ENCODE measurements around the gene LHX4.
A peak's percentile ranks its signal among the peaks of the same experiment; 100 is the strongest.

The LHX4 gene

DNA sequence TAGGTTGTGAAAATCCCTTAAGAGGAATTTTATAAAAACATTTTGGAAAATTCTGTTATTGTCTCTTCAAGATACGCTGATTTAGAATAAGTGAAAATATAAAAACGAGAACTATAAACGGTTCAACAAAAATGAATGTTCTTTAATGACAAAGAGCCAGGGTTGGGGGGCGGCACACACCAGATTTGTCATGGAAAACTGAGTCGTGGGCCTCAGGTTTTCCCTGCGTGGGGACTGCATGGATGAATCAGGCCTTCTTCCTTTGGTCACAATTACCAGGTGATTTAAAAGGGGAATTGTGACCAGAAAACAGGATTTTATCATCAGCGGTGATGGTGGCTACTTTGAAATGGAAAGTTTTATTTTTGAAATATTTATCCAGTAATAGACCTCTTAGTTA, 8.6 kb downstream of the LHX4 start:
- Histone ChIP-seq H3K79me1 (ENCODE audit: low read length) (no peaks in the 10 kb centered on the region), H3K4ac (ENCODE audit: low read depth, low read length) (no peak overlapping the region), H2BK15ac (replicated peaks; ENCODE audit: low read depth) (no peak overlapping the region), H3K4me3 (ENCODE audit: low read length) (no peak overlapping the region), H2BK120ac (ENCODE audit: low read depth, low read length) (no peak overlapping the region), H4K5ac (ENCODE audit: low read length) (no peak overlapping the region), H3K9ac (ENCODE audit: low read length) (no peak overlapping the region), H3K18ac (ENCODE audit: low read length) (no peak overlapping the region), H3K79me2 (ENCODE audit: control insufficient read depth, insufficient read depth, low read length) (no peaks in the 10 kb centered on the region), H3K4me1 (ENCODE audit: control insufficient read depth, low read depth, low read length) (no peaks in the 10 kb centered on the region), H3K27me3 (ENCODE audit: insufficient read depth, low read length, poor library complexity) (peaks cover 51% of the 10 kb centered on the region), H3K23ac (ENCODE audit: low read length) (no peak overlapping the region), H3K56ac (ENCODE audit: low read length) (no peak overlapping the region), H2AK5ac (ENCODE audit: low read length) (no peak overlapping the region), H3K36me3 (ENCODE audit: control insufficient read depth, insufficient read depth, low read length) (no peaks in the 10 kb centered on the region), H4K8ac (ENCODE audit: low read depth, low read length) (no peak overlapping the region), H3K4me2 (ENCODE audit: low read length) (no peak overlapping the region), H3K27ac (ENCODE audit: low read depth, low read length) (no peak overlapping the region), H2BK5ac (ENCODE audit: low read length) (no peak overlapping the region)
- no CpG with 5 or more reads among the region's 7 CpGs for WGBS (ENCODE audit: extremely low coverage, insufficient coverage, low lambda C conversion rate)
- DNase-seq = no peak

DNA sequence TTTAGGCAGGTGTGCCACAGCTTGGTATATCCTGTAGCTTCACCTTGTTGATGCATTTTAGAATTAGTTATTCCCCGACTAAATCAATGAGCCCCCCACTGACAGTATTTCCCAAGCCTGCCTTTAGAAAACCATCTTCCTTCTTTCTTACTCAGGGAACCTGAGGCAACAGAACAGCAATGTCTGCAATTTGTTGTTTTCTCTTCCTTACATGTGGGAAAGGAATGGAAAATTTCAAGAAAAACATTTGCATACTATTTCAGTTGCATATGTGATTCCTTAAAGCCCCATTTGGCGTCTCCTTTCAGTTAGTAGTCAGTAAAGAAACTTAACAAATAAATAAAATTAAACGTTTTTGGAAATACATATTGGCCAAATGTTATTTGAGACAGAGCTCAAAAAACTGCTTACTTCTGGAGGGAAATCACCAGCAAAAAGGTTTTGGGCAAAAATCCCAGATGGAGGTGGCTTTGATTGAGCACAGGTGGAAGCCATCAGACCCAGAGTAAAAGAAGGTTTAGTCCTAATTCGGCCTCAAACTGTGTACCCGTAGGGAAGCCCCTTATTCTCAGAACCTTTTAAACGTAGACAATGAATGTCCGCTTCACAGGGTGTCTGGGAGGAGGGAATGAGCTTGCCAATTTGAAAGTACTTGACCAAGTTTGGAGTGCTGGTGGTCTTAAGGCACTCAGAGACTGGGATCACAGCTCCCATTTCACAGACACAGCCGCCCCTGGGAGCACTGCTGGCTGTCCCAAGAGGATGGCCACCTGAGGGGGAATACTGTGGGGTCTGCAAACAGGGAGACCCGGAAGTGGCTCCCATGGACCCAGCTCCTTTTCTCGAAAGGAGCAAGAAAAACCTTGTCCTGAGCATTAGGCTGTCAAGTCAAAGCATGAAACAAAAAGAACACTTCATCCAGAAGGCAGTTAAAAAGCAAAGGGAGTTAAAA, 9.4 kb downstream of the LHX4 start:
- Histone ChIP-seq H3K4me3 (ENCODE audit: low read length) (no peak overlapping the region), H2BK120ac (ENCODE audit: low read depth, low read length) (no peak overlapping the region), H3K27ac (ENCODE audit: low read depth, low read length) (no peak overlapping the region), H3K4me1 (ENCODE audit: control insufficient read depth, low read depth, low read length) (no peaks in the 10 kb centered on the region), H3K23ac (ENCODE audit: low read length) (no peak overlapping the region), H3K9ac (ENCODE audit: low read length) (no peak overlapping the region), H3K4ac (ENCODE audit: low read depth, low read length) (no peak overlapping the region), H3K27me3 (ENCODE audit: insufficient read depth, low read length, poor library complexity) (peaks cover 45% of the 10 kb centered on the region), H3K79me2 (ENCODE audit: control insufficient read depth, insufficient read depth, low read length) (no peaks in the 10 kb centered on the region), H4K8ac (ENCODE audit: low read depth, low read length) (no peak overlapping the region), H3K79me1 (ENCODE audit: low read length) (no peaks in the 10 kb centered on the region), H2BK15ac (replicated peaks; ENCODE audit: low read depth) (no peak overlapping the region), H2BK5ac (ENCODE audit: low read length) (no peak overlapping the region), H3K36me3 (ENCODE audit: control insufficient read depth, insufficient read depth, low read length) (no peaks in the 10 kb centered on the region), H3K4me2 (ENCODE audit: low read length) (no peak overlapping the region), H3K18ac (ENCODE audit: low read length) (no peak overlapping the region), H3K56ac (ENCODE audit: low read length) (no peak overlapping the region), H2AK5ac (ENCODE audit: low read length) (no peak overlapping the region), H4K5ac (ENCODE audit: low read length) (no peak overlapping the region)
- WGBS (ENCODE audit: extremely low coverage, insufficient coverage, low lambda C conversion rate) = no CpG with 5 or more reads among the region's 10 CpGs
- DNase-seq = peak; percentile 26

DNA sequence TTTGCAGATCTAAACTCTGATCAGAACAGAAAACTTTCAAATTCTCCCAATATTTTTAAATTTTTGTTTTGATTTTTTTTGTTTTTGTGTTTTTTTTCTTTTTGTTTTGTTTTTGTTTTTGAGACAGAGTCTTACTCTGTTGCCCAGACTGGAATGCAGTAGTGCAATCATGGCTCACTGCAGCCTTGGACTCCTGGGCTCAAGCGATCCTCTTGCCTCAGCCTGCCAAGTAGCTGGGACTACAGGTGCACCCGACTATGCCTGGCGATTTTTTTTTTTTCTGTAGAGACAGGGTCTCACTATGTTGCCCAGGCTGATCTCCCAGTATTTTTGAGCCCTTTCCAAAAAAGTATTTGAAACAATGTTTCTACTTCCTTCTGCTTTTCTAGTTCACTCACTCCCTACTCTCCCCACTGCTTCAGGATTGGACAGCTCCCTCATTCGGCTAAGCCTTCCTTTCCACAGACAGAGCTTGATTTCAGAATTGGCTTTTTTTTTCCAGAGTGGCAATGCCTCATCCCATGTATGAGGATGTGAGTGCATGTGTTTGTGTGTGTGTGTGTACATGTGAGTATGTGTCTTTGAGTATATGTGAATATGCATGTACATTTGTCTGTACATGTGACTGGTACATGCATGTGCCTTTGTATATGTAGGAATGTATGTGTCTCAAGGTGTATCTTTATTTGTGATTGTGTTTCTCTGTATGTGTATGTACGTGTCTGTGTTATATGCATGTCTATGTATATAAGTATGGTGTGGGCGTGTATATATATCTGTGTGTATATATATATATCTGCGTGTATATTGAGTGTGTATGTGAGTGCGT, 11.9 kb downstream of the LHX4 start:
- WGBS (ENCODE audit: extremely low coverage, insufficient coverage, low lambda C conversion rate) = no CpG with 5 or more reads among the region's 8 CpGs
- H3K4ac ChIP-seq (ENCODE audit: low read depth, low read length) = no peak overlapping the region

DNA sequence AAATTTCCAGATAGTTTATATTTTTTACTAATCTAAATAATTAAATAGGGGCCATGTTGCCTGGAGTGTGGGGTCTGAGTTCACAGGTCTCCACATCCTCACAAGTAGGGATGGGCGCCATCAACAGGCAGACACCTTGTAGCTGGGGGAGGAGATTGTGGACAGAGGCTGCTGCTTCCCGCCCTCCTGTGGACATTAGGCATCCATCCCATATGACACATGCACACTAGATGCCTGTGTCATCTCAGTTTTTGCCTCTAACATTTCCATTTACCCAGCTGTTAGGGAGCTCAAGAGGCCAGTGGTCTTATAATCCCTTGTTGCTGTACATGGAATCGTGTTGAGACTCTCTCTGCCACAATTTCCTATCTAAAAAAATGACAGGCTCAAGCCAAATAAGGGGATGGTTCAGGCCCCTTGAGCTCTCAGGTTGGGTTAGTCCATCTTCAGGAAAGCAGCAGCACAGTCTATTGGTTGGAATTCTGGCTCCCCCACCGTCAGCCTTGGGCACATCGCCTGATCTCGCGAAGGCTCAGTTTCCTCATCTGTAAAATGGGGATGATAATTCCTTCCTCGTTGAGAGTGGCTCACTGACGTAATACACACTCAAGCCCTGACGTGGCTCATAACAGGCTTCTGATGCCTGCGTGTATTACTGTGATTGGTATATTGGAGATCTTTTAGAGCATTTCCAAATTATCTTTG, 13.6 kb downstream of the LHX4 start:
- Histone ChIP-seq H3K79me2 (ENCODE audit: control insufficient read depth, insufficient read depth, low read length) (no peaks in the 10 kb centered on the region), H3K4me3 (ENCODE audit: low read length) (no peak overlapping the region), H3K79me1 (ENCODE audit: low read length) (no peaks in the 10 kb centered on the region), H2BK120ac (ENCODE audit: low read depth, low read length) (no peak overlapping the region), H4K5ac (ENCODE audit: low read length) (no peak overlapping the region), H3K9ac (ENCODE audit: low read length) (no peak overlapping the region), H3K56ac (ENCODE audit: low read length) (no peak overlapping the region), H3K18ac (ENCODE audit: low read length) (no peak overlapping the region), H2BK5ac (ENCODE audit: low read length) (no peak overlapping the region), H2AK5ac (ENCODE audit: low read length) (no peak overlapping the region), H3K27me3 (ENCODE audit: insufficient read depth, low read length, poor library complexity) (peaks cover 10% of the 10 kb centered on the region), H3K4me2 (ENCODE audit: low read length) (no peak overlapping the region), H3K27ac (ENCODE audit: low read depth, low read length) (no peak overlapping the region), H3K4me1 (ENCODE audit: control insufficient read depth, low read depth, low read length) (no peaks in the 10 kb centered on the region), H3K36me3 (ENCODE audit: control insufficient read depth, insufficient read depth, low read length) (no peaks in the 10 kb centered on the region), H2BK15ac (replicated peaks; ENCODE audit: low read depth) (no peak overlapping the region), H4K8ac (ENCODE audit: low read depth, low read length) (no peak overlapping the region), H3K4ac (ENCODE audit: low read depth, low read length) (no peak overlapping the region), H3K23ac (ENCODE audit: low read length) (no peak overlapping the region)
- DNase-seq = peak; percentile 37
- WGBS (ENCODE audit: extremely low coverage, insufficient coverage, low lambda C conversion rate) = no CpG with 5 or more reads among the region's 11 CpGs

More for the DNA sequence above, 11.9 kb downstream of the LHX4 start:
- Histone ChIP-seq H3K27ac (ENCODE audit: low read depth, low read length) (no peak overlapping the region), H2AK5ac (ENCODE audit: low read length) (no peak overlapping the region), H3K36me3 (ENCODE audit: control insufficient read depth, insufficient read depth, low read length) (no peaks in the 10 kb centered on the region), H3K79me2 (ENCODE audit: control insufficient read depth, insufficient read depth, low read length) (no peaks in the 10 kb centered on the region), H3K18ac (ENCODE audit: low read length) (no peak overlapping the region), H3K27me3 (ENCODE audit: insufficient read depth, low read length, poor library complexity) (peaks cover 20% of the 10 kb centered on the region), H2BK120ac (ENCODE audit: low read depth, low read length) (no peak overlapping the region), H3K79me1 (ENCODE audit: low read length) (no peaks in the 10 kb centered on the region), H3K9ac (ENCODE audit: low read length) (no peak overlapping the region), H3K23ac (ENCODE audit: low read length) (no peak overlapping the region), H3K4me3 (ENCODE audit: low read length) (no peak overlapping the region), H3K56ac (ENCODE audit: low read length) (no peak overlapping the region), H4K5ac (ENCODE audit: low read length) (no peak overlapping the region), H3K4me1 (ENCODE audit: control insufficient read depth, low read depth, low read length) (no peaks in the 10 kb centered on the region), H2BK15ac (replicated peaks; ENCODE audit: low read depth) (no peak overlapping the region), H3K4me2 (ENCODE audit: low read length) (no peak overlapping the region), H2BK5ac (ENCODE audit: low read length) (no peak overlapping the region), H4K8ac (ENCODE audit: low read depth, low read length) (no peak overlapping the region)
- no peak for DNase-seq

DNA sequence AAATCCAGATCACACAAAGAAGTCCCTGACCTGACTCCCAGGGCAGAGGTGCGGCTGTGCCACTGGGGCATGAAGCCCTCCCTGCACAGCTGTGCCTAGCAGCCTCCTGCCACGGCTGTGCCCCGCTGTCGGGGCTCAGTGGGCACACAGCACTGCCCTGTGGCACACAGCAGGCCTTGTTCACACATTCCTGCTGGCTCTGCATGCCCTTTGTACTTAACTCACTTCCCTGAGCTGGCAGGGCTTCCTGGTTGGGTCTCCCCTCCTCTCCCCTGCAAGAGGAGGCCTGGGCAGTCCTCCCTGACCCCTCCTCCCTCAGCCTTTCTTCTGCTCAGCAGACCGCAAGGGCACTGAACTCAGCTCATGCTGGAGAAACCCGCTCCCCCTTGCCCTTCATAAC, 14.8 kb downstream of the LHX4 start:
- no peak overlapping the region for H3K23ac ChIP-seq (ENCODE audit: low read length)
- H2BK120ac ChIP-seq (ENCODE audit: low read depth, low read length) = no peak overlapping the region
- H3K4me3 ChIP-seq (ENCODE audit: low read length) = no peak overlapping the region
- H3K18ac ChIP-seq (ENCODE audit: low read length) = no peak overlapping the region
- H2BK5ac ChIP-seq (ENCODE audit: low read length) = no peak overlapping the region
- H4K8ac ChIP-seq (ENCODE audit: low read depth, low read length) = no peak overlapping the region
- H3K56ac ChIP-seq (ENCODE audit: low read length) = no peak overlapping the region
- no peaks in the 10 kb centered on the region for H3K36me3 ChIP-seq (ENCODE audit: control insufficient read depth, insufficient read depth, low read length)
- H3K9ac ChIP-seq (ENCODE audit: low read length) = no peak overlapping the region
- H3K27me3 ChIP-seq (ENCODE audit: insufficient read depth, low read length, poor library complexity) = peaks cover under 1% of the 10 kb centered on the region
- no peak overlapping the region for H3K27ac ChIP-seq (ENCODE audit: low read depth, low read length)
- H3K79me1 ChIP-seq (ENCODE audit: low read length) = no peaks in the 10 kb centered on the region
- H2BK15ac ChIP-seq (replicated peaks; ENCODE audit: low read depth) = no peak overlapping the region
- no peak overlapping the region for H3K4ac ChIP-seq (ENCODE audit: low read depth, low read length)
- no peaks in the 10 kb centered on the region for H3K79me2 ChIP-seq (ENCODE audit: control insufficient read depth, insufficient read depth, low read length)
- no peak overlapping the region for H4K5ac ChIP-seq (ENCODE audit: low read length)
- H3K4me1 ChIP-seq (ENCODE audit: control insufficient read depth, low read depth, low read length) = no peaks in the 10 kb centered on the region
- no peak overlapping the region for H3K4me2 ChIP-seq (ENCODE audit: low read length)
- no peak for DNase-seq
- no peak overlapping the region for H2AK5ac ChIP-seq (ENCODE audit: low read length)
- WGBS (ENCODE audit: extremely low coverage, insufficient coverage, low lambda C conversion rate) = no CpG with 5 or more reads among the region's 6 CpGs

Measured in mesendoderm (in vitro differentiated cells).